Ovary (tissue), 9 donors: ENCODE results near the gene CDAN1. TPM values are rescaled to one million over a fixed set of nuclear protein-coding genes. Genes with fewer than 3 reads are reported as not detected.

Experiments
- DNase-seq, 5 donors: peaks; one replicate each; pipeline ENCODE4 v3.0.0-alpha.2; 2019 to 2020
- H3K27ac ChIP-seq, 2 donors: fragments of 200-600 bp; one replicate each; pipeline versions ENCODE4 v1.5.1 to v1.8.0; 2019 to 2022
- H3K27me3 ChIP-seq: fragments of 200-600 bp; one replicate; pipeline ENCODE4 v1.8.0; 2022
- H3K36me3 ChIP-seq: fragments of 200-600 bp; sonication (generic); one replicate; pipeline ENCODE4 v1.5.1; 2019
- H3K4me1 ChIP-seq: one replicate; pipeline ENCODE4 v1.8.1; 2013; ENCODE audit warnings: mild to moderate bottlenecking, moderate library complexity; ENCODE audit not compliant: insufficient read depth
- H3K4me3 ChIP-seq: fragments of 200-600 bp; sonication (generic); one replicate; pipeline ENCODE4 v1.5.1; 2017
- H3K9me3 ChIP-seq, 2 donors: fragments of 200-600 bp in 1 of 2; sonication (generic) in 1 of 2; one replicate each; pipeline versions ENCODE4 v1.5.1 to v1.8.1; 2013 to 2019; ENCODE audit warnings: mild to moderate bottlenecking in 1 of 2, moderate library complexity in 1 of 2
- EP300 ChIP-seq: sonication (generic); formaldehyde crosslinking; IDR thresholded peaks from one replicate; pipeline ENCODE4 v1.6.1; 2017; ENCODE audit warnings: antibody characterized with exemption
- POLR2A ChIP-seq: fragments of 450-650 bp; IDR thresholded peaks from one replicate; pipeline ENCODE4 v1.6.1; 2017; ENCODE audit warnings: antibody characterized with exemption, mild to moderate bottlenecking, moderate library complexity
- WGBS, 3 donors: extraction: QIAGEN DNeasy Blood & Tissue Kit in 1 of 3; methylation state at CpG; one replicate each; pipeline versions ENCODE4 v1.1.5 to v1.1.7; 2013 to 2017; 5-methylcytosine and 5-hydroxymethylcytosine counted together
- intact Hi-C, 4 donors: fragments of 100-400 bp; cut with DNase I; formaldehyde crosslinking; loops; one replicate each; pipeline versions ENCODE4 v1.11.0 to v1.15.1; 2022 to 2023
- polyA plus RNA-seq, 2 donors: library from polyadenylated mRNA; stranded (reverse); fragments of 200-250 nt in 1 of 2; fragments of 350-450 nt in 1 of 2; fragmentation: Illumina TruSeq in 1 of 2; extraction: RNeasy Lipid Tissue Mini Kit (QIAGEN cat#74804) in 1 of 2; gene quantifications; one replicate each; pipeline ENCODE4 v1.2.3, GENCODE V29; 2013 to 2014
- total RNA-seq, 7 donors: library from RNA; depleted of rRNA in 2 of 7; stranded (reverse); fragments of >200 nt in 2 of 7; fragmentation: NEBNext Ultra II Directional in 3 of 7; extraction: Animal tissue kit (Norgen Biotek cat#: 25700) in 3 of 7; gene quantifications; one replicate each; pipeline versions ENCODE4 v1.1.0 to v1.2.4, GENCODE V29; 2016 to 2023
- TF ChIP-seq, protein P1 (sequence below), 3 donors: fragments of 450-650 bp in 2 of 3; fragments of 200-600 bp in 1 of 3; IDR thresholded peaks; one replicate each; pipeline versions ENCODE4 v1.5.1 to v1.8.0; 2016 to 2022; ENCODE audit warnings: antibody characterized with exemption in 3 of 3, mild to moderate bottlenecking in 1 of 3
- donor health status: DM: no; HTN: no; CAD: no; lungs with moderate emphysema.
- donor health status: DM: no; HTN: no; CAD: no.
- donor health status: Bipolar disorder and iron deficiency.
- donor health status: DM: yes; HTN: yes; CAD: no.
- donor health status: DM: no; HTN: no; CAD: no.
- donor health status: DM: yes; HTN: yes; CAD: no.

CDAN1 gene
- total and polyA plus RNA-seq, 9 donors, result 7.5 to 50.6 (median 25.9) TPM

DNA sequence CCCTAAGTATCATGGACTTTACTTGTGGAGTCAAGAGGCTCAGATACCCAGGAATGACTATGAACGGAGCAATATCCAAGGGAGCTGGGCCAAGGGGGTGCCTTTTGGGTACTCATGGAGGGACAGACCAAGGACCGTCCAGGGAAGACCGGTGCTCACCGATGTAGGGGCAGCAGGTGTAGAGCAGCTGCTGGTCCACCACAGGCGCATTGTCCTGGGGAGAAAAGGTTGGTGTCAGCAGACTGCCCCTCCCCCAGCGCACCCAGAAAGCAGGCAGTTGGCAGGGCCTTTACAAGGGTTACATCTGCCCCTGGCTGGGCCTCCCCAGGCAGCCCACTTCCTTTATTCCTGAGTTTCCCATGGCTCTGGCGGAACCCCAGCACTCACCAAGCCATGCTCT, 7.5 kb downstream of the CDAN1 start:
- Histone ChIP-seq H3K36me3 (no peaks in the 10 kb centered on the region), H3K4me1 (no peaks in the 10 kb centered on the region)

GRCh38 chr15:42728972-42729371, 8.0 kb downstream of the CDAN1 start:
- no peak for DNase-seq
- WGBS, 3 donors, result 75 to 77% (median 77%) methylated on average over 14 of the region's 14 CpGs
- intact Hi-C loops, result no loop called here
- TF ChIP-seq POLR2A, result no peak
- TF ChIP-seq, protein P1, sequence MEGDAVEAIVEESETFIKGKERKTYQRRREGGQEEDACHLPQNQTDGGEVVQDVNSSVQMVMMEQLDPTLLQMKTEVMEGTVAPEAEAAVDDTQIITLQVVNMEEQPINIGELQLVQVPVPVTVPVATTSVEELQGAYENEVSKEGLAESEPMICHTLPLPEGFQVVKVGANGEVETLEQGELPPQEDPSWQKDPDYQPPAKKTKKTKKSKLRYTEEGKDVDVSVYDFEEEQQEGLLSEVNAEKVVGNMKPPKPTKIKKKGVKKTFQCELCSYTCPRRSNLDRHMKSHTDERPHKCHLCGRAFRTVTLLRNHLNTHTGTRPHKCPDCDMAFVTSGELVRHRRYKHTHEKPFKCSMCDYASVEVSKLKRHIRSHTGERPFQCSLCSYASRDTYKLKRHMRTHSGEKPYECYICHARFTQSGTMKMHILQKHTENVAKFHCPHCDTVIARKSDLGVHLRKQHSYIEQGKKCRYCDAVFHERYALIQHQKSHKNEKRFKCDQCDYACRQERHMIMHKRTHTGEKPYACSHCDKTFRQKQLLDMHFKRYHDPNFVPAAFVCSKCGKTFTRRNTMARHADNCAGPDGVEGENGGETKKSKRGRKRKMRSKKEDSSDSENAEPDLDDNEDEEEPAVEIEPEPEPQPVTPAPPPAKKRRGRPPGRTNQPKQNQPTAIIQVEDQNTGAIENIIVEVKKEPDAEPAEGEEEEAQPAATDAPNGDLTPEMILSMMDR (IDR thresholded peaks at IDR 0.05), result no peak
- TF ChIP-seq EP300, result no peak
- Histone ChIP-seq H3K27me3 (no peaks in the 10 kb centered on the region), H3K9me3 (no peaks in the 10 kb centered on the region), H3K4me1 (no peaks in the 10 kb centered on the region), H3K4me3 (no peak overlapping the region), H3K36me3 (no peaks in the 10 kb centered on the region), H3K27ac (no peak overlapping the region)

More for the DNA sequence above, 7.5 kb downstream of the CDAN1 start:
- intact Hi-C loops, result no loop called here
- Histone ChIP-seq H3K9me3 (no peaks in the 10 kb centered on the region), H3K27me3 (no peaks in the 10 kb centered on the region), H3K27ac (no peak overlapping the region), H3K4me3 (no peak overlapping the region)
- TF ChIP-seq POLR2A (no peak), EP300 (no peak)
- TF ChIP-seq, protein P1 (IDR thresholded peaks at IDR 0.05), result no peak
- DNase-seq, result no peak
- WGBS, 3 donors, result 86 to 95% (median 88%) methylated on average over 7 of the region's 7 CpGs

DNA sequence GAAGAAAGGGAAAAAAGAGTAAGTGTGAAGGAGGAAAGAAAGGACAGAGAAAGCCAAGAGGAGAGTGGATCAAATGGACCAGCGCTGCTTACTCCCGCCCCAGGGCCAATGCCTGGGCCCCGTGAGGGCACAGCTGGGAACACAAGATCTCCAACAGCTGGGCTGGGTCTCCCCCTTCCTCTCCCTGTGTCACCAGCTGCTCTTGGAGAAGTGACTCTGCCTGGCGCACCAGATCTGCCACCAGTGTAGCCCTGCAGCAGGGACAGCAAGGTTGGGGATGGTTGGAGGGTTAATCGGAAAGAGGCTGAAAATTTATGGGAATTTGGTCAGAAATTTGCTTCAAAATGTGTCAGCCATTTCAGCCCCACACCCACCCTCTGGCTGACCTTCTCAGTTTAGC, 8.4 kb downstream of the CDAN1 start:
- no peaks in the 10 kb centered on the region for H3K36me3 ChIP-seq
- no peak overlapping the region for H3K4me3 ChIP-seq
- TF ChIP-seq, protein P1 (IDR thresholded peaks at IDR 0.05), result no peak
- no peak for TF ChIP-seq POLR2A
- no peak for DNase-seq
- WGBS, 3 donors, result 70 to 83% (median 78%) methylated on average over 5 of the region's 5 CpGs
- no peak overlapping the region for H3K27ac ChIP-seq
- intact Hi-C loops, result no loop called here
- H3K4me1 ChIP-seq, result no peaks in the 10 kb centered on the region
- no peaks in the 10 kb centered on the region for H3K27me3 ChIP-seq
- no peaks in the 10 kb centered on the region for H3K9me3 ChIP-seq

- H3K27ac ChIP-seq, result no peak overlapping the region
- H3K4me3 ChIP-seq, result no peak overlapping the region
- no peaks in the 10 kb centered on the region for H3K4me1 ChIP-seq
- WGBS, 3 donors, result 53 to 61% (median 58%) methylated on average over 13 of the region's 13 CpGs
- TF ChIP-seq EP300 (no peak), POLR2A (no peak)
- TF ChIP-seq, protein P1 (IDR thresholded peaks at IDR 0.05), result no peak
- H3K9me3 ChIP-seq, result no peaks in the 10 kb centered on the region
- H3K27me3 ChIP-seq, result no peaks in the 10 kb centered on the region
- intact Hi-C loops, result no loop called here
- DNase-seq, result no peak
- no peaks in the 10 kb centered on the region for H3K36me3 ChIP-seq
Measured at GRCh38 chr15:42727750-42728381, 9.1 kb downstream of the CDAN1 start.
